Measurements from ENCODE around the gene TTLL9. TPM values are rescaled to one million over a fixed set of nuclear protein-coding genes. Genes with fewer than 3 reads are reported as not detected.

Gene TTLL9
- total RNA-seq, 1 donor from 2014 or later = 0.67 TPM

GRCh38 chr20:31843881-31844280 is 26.6 kb upstream of the TTLL9 start:
- Mint-ChIP-seq H3K36me3 (no peaks in the 10 kb centered on the region), H3K27ac (peak overlapping the region; percentile 72), H3K4me3 (no peak overlapping the region), H3K27me3 (ENCODE audit: low read depth) (peaks cover 11% of the 10 kb centered on the region), H3K9me3 (no peaks in the 10 kb centered on the region), H3K4me1 (peaks cover 24% of the 10 kb centered on the region)
- no peak for TF ChIP-seq CTCF (IDR thresholded peaks at IDR 0.05; ENCODE audit: unreplicated experiment)
- DNase-seq (ENCODE audit: low spot score in 2 of 2, unreplicated experiment in 2 of 2) = no peak

- Mint-ChIP-seq H3K27ac (no peak overlapping the region), H3K27me3 (ENCODE audit: low read depth) (peaks cover 18% of the 10 kb centered on the region), H3K9me3 (no peaks in the 10 kb centered on the region), H3K4me3 (no peak overlapping the region), H3K4me1 (peaks cover 24% of the 10 kb centered on the region), H3K36me3 (no peaks in the 10 kb centered on the region)
- no peak for TF ChIP-seq CTCF (IDR thresholded peaks at IDR 0.05; ENCODE audit: unreplicated experiment)
- no peak for DNase-seq (ENCODE audit: low spot score in 2 of 2, unreplicated experiment in 2 of 2)
Observed at GRCh38 chr20:31844737-31845299, 25.6 kb upstream of the TTLL9 start.

- no peak for TF ChIP-seq CTCF (IDR thresholded peaks at IDR 0.05; ENCODE audit: unreplicated experiment)
- Mint-ChIP-seq H3K27ac (peak within 1 kb of the TSS; percentile 47), H3K36me3 (no peaks in the 10 kb centered on the region), H3K27me3 (ENCODE audit: low read depth) (peaks cover 24% of the 10 kb centered on the region), H3K9me3 (no peaks in the 10 kb centered on the region), H3K4me1 (peaks cover 24% of the 10 kb centered on the region), H3K4me3 (no peak within 1 kb of the TSS)
- no peak for DNase-seq (ENCODE audit: low spot score in 2 of 2, unreplicated experiment in 2 of 2)
Observed at GRCh38 chr20:31845300-31845863, 25.1 kb upstream of the TTLL9 start, which contains the start of gene FOXS1. Gene FOXS1 (minus strand): TSS chr20:31845604. CDS start chr20:31845542, 62 bp downstream.

GRCh38 chr20:31846793-31847138 is 23.7 kb upstream of the TTLL9 start:
- H3K36me3 Mint-ChIP-seq = no peaks in the 10 kb centered on the region
- H3K27me3 Mint-ChIP-seq (ENCODE audit: low read depth) = peaks cover 37% of the 10 kb centered on the region
- no peak for TF ChIP-seq CTCF (IDR thresholded peaks at IDR 0.05; ENCODE audit: unreplicated experiment)
- H3K27ac Mint-ChIP-seq = no peak overlapping the region
- H3K4me1 Mint-ChIP-seq = peaks cover 20% of the 10 kb centered on the region
- no peaks in the 10 kb centered on the region for H3K9me3 Mint-ChIP-seq
- DNase-seq (ENCODE audit: low spot score in 2 of 2, unreplicated experiment in 2 of 2) = no peak
- no peak overlapping the region for H3K4me3 Mint-ChIP-seq

- no peak for TF ChIP-seq CTCF (IDR thresholded peaks at IDR 0.05; ENCODE audit: unreplicated experiment)
- H3K9me3 Mint-ChIP-seq = no peaks in the 10 kb centered on the region
- H3K27ac Mint-ChIP-seq = no peak overlapping the region
- no peak for DNase-seq (ENCODE audit: low spot score in 2 of 2, unreplicated experiment in 2 of 2)
- H3K4me3 Mint-ChIP-seq = no peak overlapping the region
- peaks cover 41% of the 10 kb centered on the region for H3K27me3 Mint-ChIP-seq (ENCODE audit: low read depth)
- no peaks in the 10 kb centered on the region for H3K36me3 Mint-ChIP-seq
- H3K4me1 Mint-ChIP-seq = peaks cover 9% of the 10 kb centered on the region
Observed at GRCh38 chr20:31848088-31848999, 22.1 kb upstream of the TTLL9 start.

Measured in mesothelial cell of epicardium (in vitro differentiated cells).